ENCODE results near the gene PCDH1. TPM values are rescaled to one million over a fixed set of nuclear protein-coding genes. Genes with fewer than 3 reads are reported as not detected.

PCDH1 gene
- total RNA-seq, 2 donors from 2014 or later = 45.4 to 69.7 TPM

DNA sequence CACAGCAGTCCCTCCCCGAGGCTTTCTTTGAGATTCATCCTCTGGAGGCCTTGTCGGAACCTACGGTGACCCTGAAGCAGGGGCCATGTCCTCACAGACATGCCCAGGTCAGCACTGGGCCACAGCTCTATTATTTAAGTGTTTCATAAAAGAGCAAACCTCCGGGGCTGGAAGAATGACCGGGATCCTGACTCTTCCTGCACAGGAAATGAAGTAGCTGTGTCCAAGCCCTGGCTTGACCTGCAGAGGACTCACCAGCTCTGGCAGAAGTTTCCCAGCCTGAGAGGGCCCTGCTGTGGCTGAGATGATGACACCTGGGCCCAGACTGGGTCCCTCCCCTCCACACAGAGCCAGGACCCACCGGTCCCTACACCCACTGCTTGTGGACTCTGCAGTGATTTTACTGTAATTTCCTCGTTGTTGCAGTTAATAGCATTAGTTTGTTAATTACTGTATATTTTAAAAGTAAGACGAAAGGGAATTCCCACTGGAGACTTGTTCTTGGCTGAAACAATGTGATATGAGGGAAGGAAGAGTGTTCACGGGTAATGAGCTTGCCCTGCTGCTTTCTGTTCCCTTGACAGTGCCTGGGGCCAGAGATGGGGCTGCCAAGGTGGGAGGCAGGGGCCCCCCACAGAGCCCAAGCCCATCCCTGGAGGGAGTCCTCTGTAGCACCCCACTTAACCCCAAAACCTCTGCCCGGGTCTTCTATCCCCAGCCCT is 72.2 kb downstream of the PCDH1 start:
- peaks cover 26% of the 10 kb centered on the region for H3K4me1 Mint-ChIP-seq
- Histone ChIP-seq H3K4me3 (ENCODE audit: low read length) (no peak overlapping the region), H3K36me3 (ENCODE audit: control insufficient read depth, insufficient read depth, low read length) (no peaks in the 10 kb centered on the region), H3K27ac (ENCODE audit: low read depth, low read length) (no peak overlapping the region), H3K9me3 (ENCODE audit: control insufficient read depth, low read length) (no peaks in the 10 kb centered on the region), H3K9ac (ENCODE audit: extremely low read depth, low read length, poor library complexity, severe bottlenecking) (no peak overlapping the region), H3K4me1 (ENCODE audit: control insufficient read depth, insufficient read depth, low read length) (peaks cover 10% of the 10 kb centered on the region), H3K27me3 (ENCODE audit: control insufficient read depth, insufficient read depth, low read length, poor library complexity, severe bottlenecking) (no peaks in the 10 kb centered on the region)
- no peaks in the 10 kb centered on the region for H3K36me3 Mint-ChIP-seq (ENCODE audit: low read depth)
- 71 to 79% methylated on average over 6 to 10 of the region's 10 CpGs for WGBS, 2 experiments (ENCODE audit: insufficient coverage in 1 of 2, insufficient read length in 1 of 2)
- no peak overlapping the region for H3K27ac Mint-ChIP-seq
- peaks cover 20% of the 10 kb centered on the region for H3K27me3 Mint-ChIP-seq (ENCODE audit: insufficient read depth)
- no peaks in the 10 kb centered on the region for H3K9me3 Mint-ChIP-seq
- no peak for DNase-seq
- TF ChIP-seq, protein P1, sequence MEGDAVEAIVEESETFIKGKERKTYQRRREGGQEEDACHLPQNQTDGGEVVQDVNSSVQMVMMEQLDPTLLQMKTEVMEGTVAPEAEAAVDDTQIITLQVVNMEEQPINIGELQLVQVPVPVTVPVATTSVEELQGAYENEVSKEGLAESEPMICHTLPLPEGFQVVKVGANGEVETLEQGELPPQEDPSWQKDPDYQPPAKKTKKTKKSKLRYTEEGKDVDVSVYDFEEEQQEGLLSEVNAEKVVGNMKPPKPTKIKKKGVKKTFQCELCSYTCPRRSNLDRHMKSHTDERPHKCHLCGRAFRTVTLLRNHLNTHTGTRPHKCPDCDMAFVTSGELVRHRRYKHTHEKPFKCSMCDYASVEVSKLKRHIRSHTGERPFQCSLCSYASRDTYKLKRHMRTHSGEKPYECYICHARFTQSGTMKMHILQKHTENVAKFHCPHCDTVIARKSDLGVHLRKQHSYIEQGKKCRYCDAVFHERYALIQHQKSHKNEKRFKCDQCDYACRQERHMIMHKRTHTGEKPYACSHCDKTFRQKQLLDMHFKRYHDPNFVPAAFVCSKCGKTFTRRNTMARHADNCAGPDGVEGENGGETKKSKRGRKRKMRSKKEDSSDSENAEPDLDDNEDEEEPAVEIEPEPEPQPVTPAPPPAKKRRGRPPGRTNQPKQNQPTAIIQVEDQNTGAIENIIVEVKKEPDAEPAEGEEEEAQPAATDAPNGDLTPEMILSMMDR (conservative IDR thresholded peaks at IDR 0.05) = no peak
- no peak overlapping the region for H3K4me3 Mint-ChIP-seq

DNA sequence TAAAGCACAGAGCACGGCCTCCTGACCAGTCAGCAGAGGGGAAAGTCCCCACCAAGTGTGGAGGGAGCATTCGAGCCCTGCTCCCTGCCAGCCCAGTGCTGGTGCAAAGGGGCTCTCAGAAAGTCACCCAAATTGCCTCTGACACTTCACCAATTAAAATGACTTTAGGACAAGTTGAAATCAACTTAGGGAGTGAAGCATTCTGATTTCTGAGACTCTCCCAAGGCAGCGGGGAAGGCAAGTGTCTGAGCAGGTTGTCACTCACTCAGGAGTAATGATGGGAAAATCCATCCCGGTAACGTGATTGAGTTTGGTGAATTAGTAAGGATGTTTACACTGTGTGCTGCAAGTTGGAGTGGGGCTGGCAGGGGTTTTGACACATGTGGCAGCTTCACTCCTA is 73.7 kb downstream of the PCDH1 start:
- Mint-ChIP-seq H3K4me1 (peaks cover 26% of the 10 kb centered on the region), H3K4me3 (no peak overlapping the region), H3K9me3 (no peaks in the 10 kb centered on the region), H3K27me3 (ENCODE audit: insufficient read depth) (peaks cover 12% of the 10 kb centered on the region), H3K27ac (no peak overlapping the region), H3K36me3 (ENCODE audit: low read depth) (no peaks in the 10 kb centered on the region)
- Histone ChIP-seq H3K27me3 (ENCODE audit: control insufficient read depth, insufficient read depth, low read length, poor library complexity, severe bottlenecking) (no peaks in the 10 kb centered on the region), H3K27ac (ENCODE audit: low read depth, low read length) (no peak overlapping the region), H3K9ac (ENCODE audit: extremely low read depth, low read length, poor library complexity, severe bottlenecking) (no peak overlapping the region), H3K9me3 (ENCODE audit: control insufficient read depth, low read length) (no peaks in the 10 kb centered on the region), H3K4me1 (ENCODE audit: control insufficient read depth, insufficient read depth, low read length) (peaks cover 10% of the 10 kb centered on the region), H3K36me3 (ENCODE audit: control insufficient read depth, insufficient read depth, low read length) (no peaks in the 10 kb centered on the region), H3K4me3 (ENCODE audit: low read length) (no peak overlapping the region)
- TF ChIP-seq, protein P1 (conservative IDR thresholded peaks at IDR 0.05) = no peak
- 67 to 77% methylated on average over 5 of the region's 5 CpGs for WGBS, 2 experiments (ENCODE audit: insufficient coverage in 1 of 2, insufficient read length in 1 of 2)
- DNase-seq = no peak

Other genes starting within 250 kb of the PCDH1 start
- 10 to 100 TPM; 73.3 to 78.9 TPM for gene HDAC3, start 241.6 kb downstream of the PCDH1 start, total RNA-seq
- gene RELL2, start 241.4 kb downstream of the PCDH1 start, total RNA-seq = 1 to 10 TPM; 3.1 to 6.2 TPM
- 10 to 100 TPM; 34.8 to 41.7 TPM for gene FCHSD1, start 227.0 kb downstream of the PCDH1 start, total RNA-seq
- 10 to 100 TPM; 32.5 to 41.3 TPM for gene ARAP3, start 196.2 kb downstream of the PCDH1 start, total RNA-seq
- 10 to 100 TPM; 66.5 to 71.4 TPM for gene DELE1, start 45.5 kb upstream of the PCDH1 start, total RNA-seq
- not detected for gene PCDH12, start 79.8 kb upstream of the PCDH1 start, total RNA-seq
- gene RNF14, start 90.7 kb upstream of the PCDH1 start, total RNA-seq = 10 to 100 TPM; 27.5 to 33.0 TPM
- gene GNPDA1, start 134.6 kb upstream of the PCDH1 start, total RNA-seq = 100 to 1,000 TPM in 1 of 2 donors, 10 to 100 TPM in 1; 90.9 to 118 TPM
- 10 to 100 TPM; 46.2 to 49.0 TPM for gene NDFIP1, start 230.4 kb upstream of the PCDH1 start, total RNA-seq

Measured in endodermal cell (in vitro differentiated cells).